Gastrocnemius medialis (tissue), 4 donors: Measurements from ENCODE around the gene EHBP1L1.

Experiments used
- POLR2A ChIP-seq, 2 donors: fragments of 450-650 bp; IDR thresholded peaks; one replicate each; pipeline ENCODE4 v1.6.1; 2017; ENCODE audit warnings: antibody characterized with exemption in 2 of 2, mild to moderate bottlenecking in 2 of 2, moderate library complexity in 2 of 2
- TF ChIP-seq, protein P1 (sequence below), 5 experiments: fragments of 450-650 bp in 3 of 5; fragments of 200-600 bp in 2 of 5; sonication (generic) in 2 of 5; IDR thresholded peaks in 4 of 5; conservative IDR thresholded peaks in 1 of 5; 1 replicate in 4 of 5; 2 replicates in 1 of 5; pipeline ENCODE4 v1.5.1; 2016 to 2019; ENCODE audit warnings: antibody characterized with exemption in 5 of 5, mild to moderate bottlenecking in 3 of 5, moderate library complexity in 3 of 5

DNA sequence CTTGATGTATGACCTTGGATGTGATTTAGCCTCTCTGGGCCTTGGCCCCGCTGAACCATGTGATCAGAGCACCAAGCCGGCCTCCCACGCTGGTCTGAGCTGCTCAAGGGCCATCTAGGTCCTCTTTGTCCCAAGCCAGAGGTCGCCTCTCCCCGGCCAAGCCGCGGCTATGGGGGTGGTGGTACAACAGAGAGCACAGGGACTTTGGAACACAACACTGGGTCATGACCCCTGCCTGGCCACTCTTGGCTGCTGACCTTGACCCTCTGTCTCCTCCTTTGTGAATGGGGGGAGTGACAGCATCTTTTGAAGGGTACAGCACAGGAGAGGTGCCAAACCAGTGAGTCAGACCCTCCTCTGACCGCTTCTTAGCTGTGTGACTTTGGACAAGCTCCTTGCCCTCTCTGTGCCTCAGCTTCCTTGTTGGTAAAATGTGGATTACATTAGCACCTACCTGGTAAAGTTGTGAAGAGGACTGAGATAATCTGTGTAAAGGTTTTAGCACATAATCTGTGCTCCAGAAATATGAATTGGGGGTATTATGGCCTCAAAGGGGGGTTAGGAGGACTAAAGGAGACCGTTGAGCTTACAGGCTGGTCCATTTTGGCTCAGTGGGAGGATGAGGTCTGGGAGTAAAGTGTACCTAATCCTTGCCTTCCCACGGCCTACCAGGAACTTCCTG, 46.2 kb upstream of the EHBP1L1 start:
- TF ChIP-seq, protein P1, sequence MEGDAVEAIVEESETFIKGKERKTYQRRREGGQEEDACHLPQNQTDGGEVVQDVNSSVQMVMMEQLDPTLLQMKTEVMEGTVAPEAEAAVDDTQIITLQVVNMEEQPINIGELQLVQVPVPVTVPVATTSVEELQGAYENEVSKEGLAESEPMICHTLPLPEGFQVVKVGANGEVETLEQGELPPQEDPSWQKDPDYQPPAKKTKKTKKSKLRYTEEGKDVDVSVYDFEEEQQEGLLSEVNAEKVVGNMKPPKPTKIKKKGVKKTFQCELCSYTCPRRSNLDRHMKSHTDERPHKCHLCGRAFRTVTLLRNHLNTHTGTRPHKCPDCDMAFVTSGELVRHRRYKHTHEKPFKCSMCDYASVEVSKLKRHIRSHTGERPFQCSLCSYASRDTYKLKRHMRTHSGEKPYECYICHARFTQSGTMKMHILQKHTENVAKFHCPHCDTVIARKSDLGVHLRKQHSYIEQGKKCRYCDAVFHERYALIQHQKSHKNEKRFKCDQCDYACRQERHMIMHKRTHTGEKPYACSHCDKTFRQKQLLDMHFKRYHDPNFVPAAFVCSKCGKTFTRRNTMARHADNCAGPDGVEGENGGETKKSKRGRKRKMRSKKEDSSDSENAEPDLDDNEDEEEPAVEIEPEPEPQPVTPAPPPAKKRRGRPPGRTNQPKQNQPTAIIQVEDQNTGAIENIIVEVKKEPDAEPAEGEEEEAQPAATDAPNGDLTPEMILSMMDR (IDR thresholded peaks at IDR 0.05 in 4 of 5, conservative IDR thresholded peaks at IDR 0.05 in 1 of 5), result no peak
- TF ChIP-seq POLR2A (IDR thresholded peaks at IDR 0.05), result no peak
